ENCODE data around the gene ARHGEF3. TPM values are rescaled to one million over a fixed set of nuclear protein-coding genes. Genes with fewer than 3 reads are reported as not detected.

ARHGEF3 gene
- total and polyA plus RNA-seq, 2 donors (not counting 3 experiments of a cell fraction or from before 2014, with no cell fraction given) = 6.7 to 16.3 TPM

DNA sequence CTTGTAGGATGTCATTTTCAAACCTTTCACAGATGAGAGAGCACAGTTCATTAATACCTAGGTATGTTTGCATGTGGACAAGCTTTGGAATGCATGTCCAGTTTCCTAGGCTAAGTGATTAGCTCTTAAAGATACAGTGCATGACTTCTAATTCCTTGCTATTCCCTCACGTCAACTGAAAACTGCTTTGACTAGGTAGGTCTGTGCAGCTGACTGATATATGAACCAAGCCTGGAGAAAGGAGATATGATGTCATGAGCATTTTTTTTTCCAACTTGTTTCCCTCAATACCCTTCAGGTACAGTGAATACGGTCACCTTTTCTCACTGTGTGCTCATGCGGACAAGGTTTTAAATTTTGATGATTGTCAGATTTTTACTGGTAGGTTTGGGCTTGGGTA, 77.1 kb downstream of the ARHGEF3 start:
- dilution Hi-C loops (cut with MboI; ENCODE audit: extremely low pct_ligation_motif_present, low sequenced_read_pairs) (no loop called here), intact Hi-C loops (cut with micrococcal nuclease) (no loop called here)
- no peaks in the 10 kb centered on the region for H3K79me2 ChIP-seq (ENCODE audit: control insufficient read depth, insufficient read depth, low read length)
- H4K20me1 ChIP-seq (replicated peaks; ENCODE audit: control insufficient read depth, extremely low read depth, insufficient read depth, low read length) = no peaks in the 10 kb centered on the region
- POLR2A ChIA-PET = interaction anchor here (0.6 kb wide), 1 partner anchor 745 kb away, joined by 3 read pairs; no protein-coding TSS in a partner anchor
- no peak for DNase-seq (ENCODE audit: low read depth, low spot score)
- H3K36me3 ChIP-seq (ENCODE audit: control insufficient read depth in 2 of 2, extremely low read depth in 1 of 2, insufficient read depth in 2 of 2, low read length in 2 of 2) = peaks cover 0 to 9% of the 10 kb centered on the region in 2 experiments
- no peaks in the 10 kb centered on the region for H3K9me1 ChIP-seq (replicated peaks; ENCODE audit: control insufficient read depth, extremely low read depth, insufficient read depth, low read length)
- BruUV-seq (replicated peaks) = no TSS peak
- no peak overlapping the region for H3K9ac ChIP-seq (replicated peaks; ENCODE audit: extremely low read depth, insufficient read depth, low read length)
- TF ChIP-seq EZH2 (IDR thresholded peaks at IDR 0.05; ENCODE audit: borderline replicate concordance, low read depth, low read length, severe bottlenecking) (no peak), FOS (IDR thresholded peaks at IDR 0.05; ENCODE audit: borderline replicate concordance, insufficient read depth, low read length) (no peak), JUN (IDR thresholded peaks at IDR 0.05; ENCODE audit: borderline replicate concordance, insufficient read depth, insufficient read length, low read depth) (no peak), POLR2AphosphoS5 (IDR thresholded peaks at IDR 0.05; ENCODE audit: insufficient read depth, low read depth, low read length) (no peak), POLR2A (IDR thresholded peaks at IDR 0.05; ENCODE audit: low read depth, low read length) (no peak)
- TF ChIP-seq, protein P1, sequence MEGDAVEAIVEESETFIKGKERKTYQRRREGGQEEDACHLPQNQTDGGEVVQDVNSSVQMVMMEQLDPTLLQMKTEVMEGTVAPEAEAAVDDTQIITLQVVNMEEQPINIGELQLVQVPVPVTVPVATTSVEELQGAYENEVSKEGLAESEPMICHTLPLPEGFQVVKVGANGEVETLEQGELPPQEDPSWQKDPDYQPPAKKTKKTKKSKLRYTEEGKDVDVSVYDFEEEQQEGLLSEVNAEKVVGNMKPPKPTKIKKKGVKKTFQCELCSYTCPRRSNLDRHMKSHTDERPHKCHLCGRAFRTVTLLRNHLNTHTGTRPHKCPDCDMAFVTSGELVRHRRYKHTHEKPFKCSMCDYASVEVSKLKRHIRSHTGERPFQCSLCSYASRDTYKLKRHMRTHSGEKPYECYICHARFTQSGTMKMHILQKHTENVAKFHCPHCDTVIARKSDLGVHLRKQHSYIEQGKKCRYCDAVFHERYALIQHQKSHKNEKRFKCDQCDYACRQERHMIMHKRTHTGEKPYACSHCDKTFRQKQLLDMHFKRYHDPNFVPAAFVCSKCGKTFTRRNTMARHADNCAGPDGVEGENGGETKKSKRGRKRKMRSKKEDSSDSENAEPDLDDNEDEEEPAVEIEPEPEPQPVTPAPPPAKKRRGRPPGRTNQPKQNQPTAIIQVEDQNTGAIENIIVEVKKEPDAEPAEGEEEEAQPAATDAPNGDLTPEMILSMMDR (IDR thresholded peaks at IDR 0.05; ENCODE audit: extremely low read depth in 1 of 2, insufficient read depth in 1 of 2, low read depth in 1 of 2, low read length in 2 of 2) = no peak
- TF ChIP-seq, protein P2, sequence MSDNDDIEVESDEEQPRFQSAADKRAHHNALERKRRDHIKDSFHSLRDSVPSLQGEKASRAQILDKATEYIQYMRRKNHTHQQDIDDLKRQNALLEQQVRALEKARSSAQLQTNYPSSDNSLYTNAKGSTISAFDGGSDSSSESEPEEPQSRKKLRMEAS (IDR thresholded peaks at IDR 0.05; ENCODE audit: insufficient read depth, insufficient read length) = no peak
- FAIRE-seq = no peak
- CTCF ChIA-PET = interaction anchor here (0.8 kb wide), 1 partner anchor 264 kb away, joined by 3 read pairs; no protein-coding TSS in a partner anchor
- H3K9me3 ChIP-seq (replicated peaks; ENCODE audit: control insufficient read depth, insufficient read depth, low read length) = no peaks in the 10 kb centered on the region
- H3K4me3 ChIP-seq (replicated peaks in 1 of 3; ENCODE audit: insufficient read depth in 1 of 3, low read depth in 1 of 3, low read length in 3 of 3) = no peak overlapping the region
- no peak overlapping the region for H2AFZ ChIP-seq (ENCODE audit: low read depth, low read length)
- H3K4me2 ChIP-seq (ENCODE audit: insufficient read depth, low read length) = no peak overlapping the region
- H3K27ac ChIP-seq (ENCODE audit: insufficient read depth, low read depth, low read length) = no peak overlapping the region
- H3K4me1 ChIP-seq (ENCODE audit: control insufficient read depth, extremely low read depth, insufficient read depth, low read length) = no peaks in the 10 kb centered on the region
- no peaks in the 10 kb centered on the region for H3K27me3 ChIP-seq (ENCODE audit: control insufficient read depth in 2 of 2, insufficient read depth in 2 of 2, low read length in 2 of 2)

Measured in endothelial cell of umbilical vein (primary cell).